Activated effector memory CD4-positive, alpha-beta T cell treated with anti-CD3 and anti-CD28 coated beads, Interleukin-2, amount 50 U/mL, for 16 hours (primary cell): ENCODE measurements around the gene PDE1C.
"Not testable (repeated sequence)": the region's sequence is repeated elsewhere in the genome, so short reads cannot be mapped to it uniquely, and the experiment has no call there.

Source experiments
- DNase-seq: peaks from one replicate; pipeline ENCODE4 v3.0.0-alpha.2; 2020

The PDE1C gene

DNA sequence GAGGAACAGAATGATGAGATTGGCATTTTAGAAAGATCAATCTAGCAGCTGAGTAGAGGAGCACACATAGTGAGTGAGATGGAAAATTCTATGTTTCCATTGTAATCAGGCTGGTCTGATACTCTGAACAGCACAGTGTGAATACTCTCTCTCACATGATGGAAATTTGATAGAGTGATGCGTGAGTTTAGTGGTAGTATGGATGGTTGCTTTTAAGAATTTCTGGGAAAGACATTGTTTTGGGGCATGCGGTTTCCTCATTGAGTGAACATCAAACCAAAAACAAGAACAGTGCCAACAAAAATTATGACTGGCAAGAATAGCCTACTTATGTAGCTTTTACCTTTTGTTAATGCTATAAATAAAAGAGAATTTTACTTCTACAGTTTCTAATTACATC is 183.2 kb downstream of the PDE1C start:
- DNase-seq: no peak

DNA sequence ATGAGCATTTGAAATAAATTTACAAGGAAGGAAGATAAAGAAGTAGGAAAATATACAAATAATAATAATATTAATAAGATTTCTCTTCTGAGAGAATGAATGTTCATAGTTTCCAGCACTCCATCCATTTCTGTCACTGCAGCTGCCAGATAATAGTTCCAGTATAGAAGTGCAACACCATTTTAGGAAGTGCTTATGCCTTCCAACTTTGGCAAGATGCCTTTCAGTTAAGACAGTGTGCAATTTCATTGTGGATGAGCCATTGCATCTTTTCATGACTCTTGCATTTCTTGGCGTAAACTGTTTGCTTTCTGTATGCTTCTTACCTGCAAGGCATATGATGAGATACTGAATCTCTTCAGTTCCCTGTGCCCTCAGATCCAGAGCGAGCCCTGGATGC is 185.0 kb downstream of the PDE1C start:
- DNase-seq: no peak

DNA sequence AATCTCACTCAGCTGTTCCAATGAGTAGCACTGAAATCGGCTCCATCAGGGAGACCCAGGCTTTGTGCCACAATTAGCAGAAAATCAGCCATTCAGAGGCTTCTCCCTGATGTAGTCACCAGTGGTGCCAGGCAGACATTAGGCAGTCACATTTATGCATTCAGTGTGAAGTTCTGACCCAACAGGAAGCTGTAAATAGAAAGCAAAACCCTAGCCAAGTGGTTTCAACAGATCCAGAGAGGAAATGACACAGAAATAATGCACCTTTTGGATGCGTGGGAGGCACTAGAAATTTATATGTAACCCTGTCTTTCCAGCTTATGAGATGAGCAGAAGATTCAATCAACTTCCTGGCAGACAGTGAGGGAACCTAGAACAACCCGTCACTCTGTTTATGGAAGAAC is 186.4 kb downstream of the PDE1C start:
- no peak for DNase-seq

DNA sequence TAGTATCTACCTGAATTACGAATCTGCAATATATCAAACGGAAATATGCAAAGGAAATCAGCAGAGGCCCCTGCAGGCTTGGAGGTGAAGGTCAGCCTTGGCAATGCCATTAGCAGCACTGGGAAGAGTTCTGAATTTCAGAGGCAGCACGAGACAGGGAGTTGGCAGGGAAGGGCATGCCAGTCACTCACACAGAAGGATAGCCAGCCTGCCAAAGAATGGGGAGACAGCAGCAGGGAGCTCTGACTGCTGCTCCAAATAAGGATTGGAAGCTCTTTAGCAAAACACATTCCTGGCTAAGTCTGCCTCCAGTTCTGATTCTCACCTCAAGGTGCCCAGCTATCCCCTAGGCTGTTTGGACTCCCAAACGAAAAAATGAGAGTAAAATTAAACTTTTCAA is 188.0 kb downstream of the PDE1C start:
- no peak for DNase-seq

DNA sequence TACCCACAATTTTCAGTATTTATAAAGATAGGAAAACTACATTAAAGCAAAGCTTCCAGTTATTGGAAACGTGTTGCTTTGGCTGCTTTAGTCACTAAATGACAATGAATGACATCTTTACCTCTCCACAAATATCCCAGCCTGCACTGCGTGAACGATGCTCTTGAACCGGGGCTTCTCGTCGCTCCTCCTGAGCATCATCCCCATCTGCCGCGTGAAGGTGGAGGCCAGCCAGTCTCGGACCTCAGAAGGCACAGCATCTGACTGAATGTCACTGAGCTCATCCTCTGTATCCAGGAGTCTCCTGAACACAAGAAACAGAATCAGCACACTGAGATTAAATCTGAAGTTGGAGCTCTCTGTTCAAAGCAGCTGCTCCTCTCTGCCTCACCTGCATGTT is 191.3 kb downstream of the PDE1C start:
- no peak for DNase-seq

DNA sequence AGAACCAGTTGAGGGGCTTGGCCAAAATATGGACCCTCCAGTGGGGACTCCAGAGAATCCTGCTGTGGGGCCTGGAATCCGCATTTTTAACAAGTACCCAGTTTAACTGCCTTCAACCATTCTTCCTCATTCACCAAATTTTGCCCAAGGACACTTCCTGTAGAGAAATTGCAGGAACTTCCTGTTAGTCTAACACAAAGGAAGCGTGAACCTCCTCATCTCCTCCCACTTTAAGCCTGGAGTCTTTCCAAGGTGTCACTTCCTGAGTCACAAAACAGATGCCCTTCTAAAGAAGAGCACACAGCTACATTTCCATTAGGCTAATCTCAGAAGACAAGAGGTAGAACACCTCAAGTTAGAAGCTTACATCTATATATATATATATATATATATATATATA is 194.8 kb downstream of the PDE1C start:
- no peak for DNase-seq

DNA sequence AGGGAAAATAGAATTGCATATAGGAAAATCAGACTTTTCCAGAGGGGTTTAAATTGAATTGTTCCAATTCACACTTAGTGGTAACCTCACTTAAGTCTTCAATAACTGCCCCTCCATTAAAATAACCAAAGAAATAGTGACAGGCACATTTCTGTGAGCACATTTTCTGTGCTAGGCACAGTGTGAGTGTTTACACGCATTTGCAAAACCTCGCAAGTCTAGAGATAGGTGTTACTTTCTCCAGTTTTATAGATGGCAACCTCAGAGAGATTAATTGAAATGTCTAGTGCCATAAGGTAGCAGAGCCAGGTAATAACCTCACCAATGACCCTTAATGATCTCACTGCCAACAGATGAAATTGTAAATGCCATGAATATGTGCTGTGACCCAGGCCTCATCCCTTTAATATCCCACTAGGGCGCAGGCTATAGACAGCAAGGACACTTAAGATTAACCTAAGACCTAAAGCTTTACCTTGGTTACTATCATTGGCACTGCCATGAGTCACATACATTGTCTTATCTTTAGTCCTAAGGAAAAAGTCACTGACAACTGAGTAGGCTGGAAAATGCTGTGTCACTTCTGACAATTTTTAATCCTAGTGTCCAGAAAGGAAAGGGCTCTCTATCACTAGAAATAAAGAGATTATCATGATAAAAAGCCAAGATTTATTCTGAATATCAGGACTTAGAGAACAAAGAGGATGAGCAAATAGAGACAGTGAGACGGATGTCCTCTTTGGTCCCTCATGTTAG is 195.4 kb downstream of the PDE1C start:
- DNase-seq: no peak

DNA sequence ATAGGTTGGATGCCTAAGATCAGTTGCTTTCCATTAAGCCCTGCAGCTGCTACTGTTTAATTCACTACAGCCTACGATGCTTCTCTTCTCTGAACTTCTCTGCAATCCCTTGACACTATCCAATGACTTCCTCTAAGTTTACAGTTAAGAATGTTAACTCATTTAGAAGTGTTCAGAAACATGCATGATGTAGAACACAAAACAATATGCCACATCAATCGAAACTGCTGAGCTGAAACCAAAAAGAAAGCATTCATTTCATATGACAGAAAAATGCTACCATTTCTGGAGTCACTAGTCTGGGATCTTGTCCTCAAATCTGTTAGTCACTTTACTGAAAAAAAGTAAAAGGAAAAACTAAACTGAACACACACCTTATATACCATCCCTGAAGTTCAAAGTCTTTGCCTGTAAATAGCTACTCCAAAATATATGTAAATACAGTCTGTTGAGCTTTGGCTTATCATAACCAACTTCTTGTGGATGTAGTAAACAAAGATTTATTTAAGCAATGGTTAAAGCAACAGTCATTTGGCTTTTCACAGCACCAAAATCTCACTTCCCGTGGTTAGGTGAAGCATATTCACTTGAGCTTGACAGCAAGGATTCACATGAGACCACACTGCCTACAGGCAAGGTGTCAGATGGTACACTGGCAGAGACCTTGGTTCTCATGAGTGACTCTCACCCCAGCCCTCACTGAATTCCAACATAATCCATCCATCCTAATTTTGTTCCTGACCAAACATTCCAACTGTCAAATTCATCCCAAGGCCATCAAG is 196.2 kb downstream of the PDE1C start:
- DNase-seq: no peak

DNA sequence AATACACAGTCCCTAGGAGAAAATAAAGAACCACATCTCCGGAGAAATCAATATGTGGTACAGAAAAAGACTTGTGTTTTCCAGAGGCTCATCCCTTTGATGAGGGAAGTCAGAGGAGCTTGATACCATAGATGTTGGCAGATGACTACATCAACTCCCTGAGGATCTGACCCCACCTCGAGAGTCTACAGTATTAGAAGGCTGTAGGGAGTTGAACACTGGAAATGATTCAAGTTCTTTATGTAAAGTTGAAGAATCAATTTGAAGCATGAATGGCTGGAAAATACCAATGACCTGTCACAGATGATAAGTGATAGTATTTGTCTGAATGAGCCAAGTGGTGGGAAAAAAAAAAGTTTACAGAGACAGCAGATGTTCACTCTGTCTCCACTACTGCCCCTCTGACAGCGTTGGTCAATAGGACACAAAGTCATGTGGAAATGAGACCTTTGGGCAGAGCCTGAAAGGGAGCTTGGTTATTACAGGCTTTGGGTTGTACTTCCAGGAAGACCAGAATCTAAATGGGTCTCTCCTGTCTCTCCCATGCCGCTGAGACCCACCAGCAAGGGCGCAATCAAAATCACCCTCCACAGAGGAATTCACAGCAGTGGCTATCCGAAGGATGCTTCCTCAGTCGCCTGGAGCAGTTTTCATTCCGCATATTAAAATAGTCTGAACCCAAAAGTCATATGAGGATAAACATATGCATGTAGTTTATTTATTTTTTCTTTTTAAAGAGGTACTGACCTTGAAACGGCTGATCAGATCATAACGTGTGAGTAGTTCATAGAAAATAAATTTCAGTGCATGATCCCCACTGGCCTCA is 197.4 kb downstream of the PDE1C start:
- no peak for DNase-seq

DNA sequence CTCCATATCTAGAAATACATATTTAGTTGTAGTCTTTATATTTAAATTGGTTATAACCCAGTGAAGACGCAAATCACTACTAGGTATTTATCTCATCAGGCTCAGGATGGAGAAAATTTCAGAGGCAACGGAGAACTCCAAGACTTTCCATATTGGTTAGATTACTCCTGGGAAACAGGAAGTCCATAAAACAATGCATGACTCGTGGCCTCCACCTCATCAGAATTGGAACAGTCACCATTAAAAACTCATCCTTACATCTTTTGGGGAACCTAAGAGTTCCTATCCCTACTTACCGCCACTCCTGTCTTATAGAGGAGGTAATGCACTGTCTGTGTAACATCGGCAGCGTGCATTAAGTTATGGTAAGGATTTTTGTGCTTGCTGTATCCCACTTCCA is 205.6 kb downstream of the PDE1C start:
- no peak for DNase-seq

DNA sequence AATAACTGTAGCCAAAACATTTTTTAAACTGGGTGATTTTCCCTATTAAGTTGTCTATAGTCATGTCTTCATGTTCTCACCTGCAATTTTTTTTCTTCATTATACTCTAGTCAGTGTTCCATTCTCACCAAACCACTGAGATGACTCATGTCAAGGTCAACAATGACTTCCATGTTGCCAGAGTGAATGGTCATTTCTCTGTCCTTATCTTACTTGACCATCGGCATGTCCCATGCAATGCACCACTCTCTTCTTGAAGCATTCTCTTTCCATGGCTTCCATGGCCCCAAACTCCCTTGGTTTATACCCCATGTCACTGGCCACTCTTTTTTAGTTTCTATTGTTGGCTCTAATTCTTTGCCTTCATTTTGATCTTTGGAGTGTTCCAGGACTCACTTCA is 209.3 kb downstream of the PDE1C start:
- DNase-seq: no peak

DNA sequence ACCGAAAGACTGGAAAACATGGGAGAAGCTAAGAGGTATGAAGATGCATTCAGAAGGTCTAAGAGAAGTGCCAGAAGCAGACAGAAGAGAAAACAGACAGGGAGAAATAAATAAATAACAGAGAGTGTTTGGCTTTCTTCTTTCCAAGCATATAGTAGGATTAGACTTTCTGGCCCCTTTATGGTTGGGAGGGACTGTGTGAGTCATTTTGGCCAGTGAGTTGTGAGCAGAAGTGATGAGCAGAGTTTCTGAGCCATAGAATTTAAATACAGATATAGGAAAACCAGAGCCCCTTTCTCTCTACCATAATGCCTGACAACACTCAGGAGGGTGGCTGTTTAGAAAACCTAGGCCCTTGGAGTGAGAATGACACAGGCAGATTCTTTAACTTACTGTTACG is 212.2 kb downstream of the PDE1C start:
- no peak for DNase-seq

DNA sequence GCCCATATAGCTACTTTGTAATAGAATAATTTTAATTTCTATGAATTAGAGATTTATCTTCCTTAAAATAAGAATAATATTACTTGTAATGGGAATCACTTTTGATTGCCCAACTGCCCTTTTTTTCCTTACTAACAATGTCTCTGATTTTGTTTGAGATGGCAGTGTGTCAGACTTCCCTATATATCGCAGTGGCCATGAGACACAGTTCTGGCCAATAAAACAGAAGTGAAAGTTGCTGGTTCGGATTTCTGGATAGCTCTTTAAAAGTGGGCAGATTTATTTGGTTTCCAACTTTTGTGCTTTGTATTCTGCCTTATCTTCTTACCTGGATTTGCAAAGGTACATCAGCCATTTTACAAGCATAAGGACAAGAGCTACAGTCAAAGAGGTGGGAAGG is 213.0 kb downstream of the PDE1C start:
- DNase-seq: no peak

DNA sequence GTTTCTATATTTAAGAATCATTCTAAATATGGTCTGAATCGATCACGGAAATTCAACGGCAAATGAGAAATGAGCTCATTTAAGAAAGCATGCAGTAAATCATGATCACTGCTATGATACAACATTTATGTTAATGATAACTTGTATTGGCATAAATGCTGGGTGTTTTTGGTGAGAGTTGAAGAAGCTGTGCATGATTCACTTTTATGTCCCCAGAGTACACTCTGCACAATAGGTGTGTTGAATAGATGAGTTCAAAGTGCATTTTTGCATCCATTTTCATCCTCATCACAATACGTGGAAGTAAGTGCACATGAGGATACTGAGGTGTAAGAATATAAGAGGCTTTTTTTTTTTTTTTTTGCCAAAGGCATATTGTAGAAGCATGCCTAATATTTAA is 213.9 kb downstream of the PDE1C start:
- no peak for DNase-seq

DNA sequence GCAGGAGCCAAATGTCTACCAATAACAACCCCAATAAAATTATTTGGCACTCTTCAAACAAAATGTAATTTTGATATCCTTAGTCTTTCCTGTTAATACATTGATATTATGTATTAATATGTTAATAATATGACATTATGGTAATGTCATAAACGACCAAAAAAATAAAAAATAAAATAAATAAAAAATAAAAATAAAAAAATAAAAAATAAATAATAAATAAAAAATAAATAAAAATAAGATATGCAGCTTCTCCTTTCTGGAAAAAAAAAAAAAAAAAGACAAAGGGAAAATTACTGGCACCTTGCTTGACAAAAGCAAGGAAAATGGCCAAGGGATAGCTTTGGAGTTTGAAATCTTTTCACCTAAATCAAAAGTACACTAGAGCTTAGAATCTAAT is 214.7 kb downstream of the PDE1C start:
- no peak for DNase-seq

DNA sequence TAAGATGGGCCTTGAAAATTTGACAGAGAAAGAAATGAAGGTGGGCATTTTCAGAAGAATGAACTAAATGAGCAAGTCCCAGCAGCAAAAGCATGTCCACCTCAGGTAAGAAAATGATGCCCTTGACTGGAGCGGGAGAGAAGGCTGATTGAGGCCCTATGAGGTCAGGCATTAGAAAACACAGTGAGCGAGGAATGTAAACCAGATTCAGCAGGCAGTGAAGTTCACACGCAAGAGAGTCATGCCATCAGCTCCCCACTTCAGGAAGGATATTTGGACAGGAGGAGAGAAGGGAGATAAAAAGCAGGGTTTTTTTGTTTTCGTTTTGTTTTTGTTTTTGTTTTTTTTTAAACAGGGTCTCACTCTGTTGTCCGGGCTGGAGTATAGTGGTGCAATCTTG is 216.8 kb downstream of the PDE1C start:
- DNase-seq: no peak

DNA sequence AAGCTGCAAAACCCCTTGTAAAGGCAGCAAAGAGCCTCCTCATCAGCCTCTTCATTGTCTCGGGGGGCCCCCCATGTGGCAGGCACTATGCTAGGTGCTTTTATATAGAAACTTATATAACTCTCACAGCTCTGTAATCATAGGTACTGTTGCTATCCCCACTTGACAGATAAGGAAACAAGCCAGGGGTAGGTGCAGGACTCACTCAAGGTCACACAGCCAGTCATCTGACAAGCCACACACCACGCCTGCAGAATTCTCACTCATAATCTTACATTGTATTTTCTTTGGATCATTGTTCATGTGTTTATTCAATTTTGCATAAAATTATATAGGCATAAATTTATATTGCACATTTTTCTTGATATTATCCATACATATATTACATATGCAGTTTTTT is 217.7 kb downstream of the PDE1C start:
- no peak for DNase-seq

DNA sequence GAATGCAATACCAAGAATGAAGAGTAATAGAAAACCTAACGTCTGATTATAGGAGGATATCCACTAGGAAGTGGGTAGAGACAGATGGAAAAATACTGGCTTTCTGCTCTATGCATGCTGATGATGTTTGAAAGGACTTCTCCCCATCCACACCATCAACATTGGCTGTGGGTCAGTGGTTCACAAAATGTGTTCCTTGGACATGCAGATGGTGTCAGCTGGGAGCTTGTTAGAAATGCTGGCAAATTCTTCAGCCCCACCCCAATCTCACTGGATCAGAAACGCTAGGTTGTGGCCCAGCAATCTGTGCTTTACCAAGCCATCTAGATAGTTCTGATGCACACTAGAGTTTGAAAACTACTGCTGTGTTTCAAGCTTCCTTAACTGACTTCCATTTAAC is 219.1 kb downstream of the PDE1C start:
- no peak for DNase-seq

DNA sequence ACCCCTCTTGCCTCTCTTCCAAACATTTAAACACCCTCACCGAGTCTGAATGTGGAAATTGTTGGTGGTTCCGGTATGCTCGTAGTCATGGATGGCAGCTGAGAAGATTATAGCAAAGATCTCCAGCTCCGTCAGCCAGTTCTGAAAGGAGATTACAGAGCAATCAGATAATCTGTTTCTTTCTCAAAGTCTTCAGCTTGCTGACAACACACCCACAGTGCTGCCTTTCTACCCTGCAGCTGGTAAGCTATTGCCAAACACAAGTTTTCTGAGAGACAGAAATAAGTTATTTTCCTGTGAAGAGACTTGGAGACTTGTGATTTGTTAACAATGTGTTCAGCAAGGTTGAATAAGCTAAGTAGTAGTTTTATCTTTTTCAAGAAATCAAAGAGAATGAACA is 219.6 kb downstream of the PDE1C start:
- no peak for DNase-seq

DNA sequence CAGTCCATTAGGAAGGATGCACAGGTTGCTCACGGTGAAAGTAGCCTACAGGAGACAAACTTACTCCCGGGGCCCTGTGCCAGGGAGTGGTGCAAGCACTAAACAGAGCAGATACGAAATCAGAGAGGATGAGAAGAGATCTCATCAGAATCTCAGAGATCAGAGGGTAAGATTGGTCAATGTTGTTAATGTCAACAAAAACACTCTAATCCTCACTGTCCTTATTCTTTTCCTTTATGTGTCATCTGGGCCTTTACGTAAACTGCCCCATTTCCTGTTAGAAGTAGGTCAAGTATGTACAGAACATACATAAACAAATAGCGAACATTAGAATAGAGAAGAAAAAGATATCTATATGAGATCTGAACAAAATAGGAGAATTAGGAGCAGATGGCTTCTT is 220.1 kb downstream of the PDE1C start:
- DNase-seq: no peak

DNA sequence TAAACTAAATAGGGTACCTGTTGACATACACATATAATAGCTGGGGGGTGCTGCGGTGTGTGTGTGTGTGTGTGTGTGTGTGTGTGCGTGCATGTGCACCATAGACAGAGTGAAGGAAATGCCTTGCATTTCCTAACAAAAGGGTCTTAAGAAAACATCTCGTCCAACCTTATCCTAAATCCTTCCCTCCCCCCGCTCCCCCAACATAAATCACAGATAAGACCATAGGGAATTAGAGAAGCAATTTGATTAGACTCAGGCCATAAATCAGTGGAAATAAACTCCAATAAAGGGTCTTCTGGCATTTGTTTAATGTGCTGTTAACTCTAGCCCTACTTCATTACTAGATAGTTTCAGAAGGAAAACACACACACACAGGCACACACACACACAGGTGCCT is 234.7 kb downstream of the PDE1C start:
- DNase-seq: no peak

DNA sequence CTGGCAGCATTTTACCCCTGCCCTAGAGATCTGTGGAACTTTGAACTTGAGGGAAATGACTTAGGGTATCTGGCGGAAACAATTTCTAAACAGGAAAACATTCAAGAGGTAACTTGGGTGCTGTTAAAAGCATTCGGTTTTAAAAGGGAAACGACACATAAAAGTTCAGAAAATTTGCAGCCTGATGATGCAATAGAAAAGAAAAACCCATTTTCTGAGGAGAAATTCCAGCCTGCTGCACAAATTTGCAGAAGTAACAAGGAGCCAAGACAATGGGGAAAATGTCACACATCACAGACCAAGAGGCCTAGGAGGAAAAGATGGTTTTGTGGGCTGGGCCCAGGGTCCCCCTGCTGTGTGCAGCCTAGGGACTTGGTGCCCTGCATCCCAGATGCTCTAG is 236.6 kb downstream of the PDE1C start:
- DNase-seq: not testable (repeated sequence)

DNA sequence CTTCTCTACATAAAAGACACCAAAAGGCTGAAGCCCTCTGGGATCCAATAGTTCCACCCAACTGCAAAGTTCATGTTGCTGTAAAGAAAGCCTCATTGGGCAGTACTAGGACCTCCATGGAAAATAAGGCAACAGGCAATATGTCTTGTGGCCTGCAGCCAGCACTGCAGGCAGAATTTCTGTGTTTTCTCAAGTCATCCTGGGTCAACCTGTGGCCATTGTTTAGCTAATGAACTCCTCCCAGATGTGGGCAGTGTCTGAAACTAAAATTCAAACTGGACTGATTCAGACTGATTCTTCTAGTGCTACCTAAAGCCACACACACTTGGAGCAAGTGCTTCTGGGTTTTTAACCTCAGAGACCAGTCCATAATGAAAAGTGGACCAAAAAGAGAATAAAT is 241.7 kb downstream of the PDE1C start:
- no peak for DNase-seq

DNA sequence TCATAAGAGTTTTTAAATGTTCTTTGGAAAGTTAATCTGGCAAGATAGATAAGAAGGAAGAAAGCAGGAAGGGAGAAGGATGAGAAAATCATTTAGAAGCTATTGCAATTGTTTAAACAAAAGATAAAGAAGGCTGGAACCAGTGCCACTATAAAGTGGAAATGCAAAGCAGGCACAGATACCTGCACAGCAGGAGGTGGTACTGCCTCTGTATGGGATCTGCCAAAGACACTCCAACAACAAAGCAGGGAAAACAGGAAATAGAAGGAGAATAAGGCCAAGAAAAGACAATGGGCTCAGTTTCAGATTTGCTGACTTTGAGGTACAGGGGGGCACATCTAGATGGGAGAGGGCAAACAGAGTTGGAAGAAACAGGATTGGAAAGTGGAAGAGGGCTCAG is 244.6 kb downstream of the PDE1C start:
- DNase-seq: no peak
